Activated gamma-delta T cell (primary cell): Measurements from ENCODE around the gene TBC1D17.

Experiments
- DNase-seq: peaks from one replicate; lab custom pipeline; 2025; lab: John Stamatoyannopoulos, UW
- total RNA-seq, 2 donors: gene quantifications; one replicate each; lab custom pipeline; 2026; lab: John Stamatoyannopoulos, UW

Gene TBC1D17
- total RNA-seq = 64.3 to 75.7 reads per million in 2 donors

GRCh38 chr19:49877020-49877878, at the start of gene TBC1D17, which contains the start of gene AKT1S1:
Gene TBC1D17, plus strand, starts transcription at chr19:49877702. Its CDS starts 22 bp downstream, at chr19:49877724.
Gene AKT1S1, minus strand, starts transcription at chr19:49877355. Its CDS starts 4,060 bp downstream, at chr19:49873295.
- DNase-seq = peak; percentile 90

- no peak for DNase-seq
Measured at GRCh38 chr19:49829200-49829599, 48.3 kb upstream of the TBC1D17 start.

GRCh38 chr19:49829721-49830120, 47.8 kb upstream of the TBC1D17 start:
- DNase-seq = no peak

- no peak for DNase-seq
Measured at GRCh38 chr19:49830766-49831165, 46.7 kb upstream of the TBC1D17 start.

GRCh38 chr19:49831592-49831991, 45.9 kb upstream of the TBC1D17 start:
- no peak for DNase-seq

- no peak for DNase-seq
Measured at GRCh38 chr19:49832556-49832955, 44.9 kb upstream of the TBC1D17 start.

GRCh38 chr19:49833599-49833998, 43.9 kb upstream of the TBC1D17 start:
- no peak for DNase-seq

- no peak for DNase-seq
Measured at GRCh38 chr19:49835562-49835961, 41.9 kb upstream of the TBC1D17 start.

- no peak for DNase-seq
Measured at GRCh38 chr19:49836176-49837008, 41.1 kb upstream of the TBC1D17 start.

- no peak for DNase-seq
Measured at GRCh38 chr19:49837009-49837310, 40.5 kb upstream of the TBC1D17 start.

GRCh38 chr19:49837425-49837824, 40.1 kb upstream of the TBC1D17 start:
- no peak for DNase-seq

- DNase-seq = no peak
Measured at GRCh38 chr19:49838885-49839588, 38.5 kb upstream of the TBC1D17 start.

GRCh38 chr19:49839713-49840112, 37.8 kb upstream of the TBC1D17 start:
- DNase-seq = no peak

- no peak for DNase-seq
Measured at GRCh38 chr19:49840321-49840720, 37.2 kb upstream of the TBC1D17 start.

- no peak for DNase-seq
Measured at GRCh38 chr19:49840736-49841249, 36.7 kb upstream of the TBC1D17 start.

GRCh38 chr19:49843265-49843664, 34.2 kb upstream of the TBC1D17 start:
- DNase-seq = no peak

- DNase-seq = no peak
Measured at GRCh38 chr19:49844138-49845095, 33.1 kb upstream of the TBC1D17 start.

GRCh38 chr19:49845414-49845813, 32.1 kb upstream of the TBC1D17 start:
- no peak for DNase-seq

GRCh38 chr19:49846408-49846807, 31.1 kb upstream of the TBC1D17 start:
- no peak for DNase-seq

GRCh38 chr19:49847731-49848696, 29.5 kb upstream of the TBC1D17 start:
- no peak for DNase-seq
